CD8-positive, alpha-beta memory T cell (primary cell): Measurements from ENCODE around the gene FAM110A. TPM values are rescaled to one million over a fixed set of nuclear protein-coding genes. Genes with fewer than 3 reads are reported as not detected.

Experiments
- CTCF ChIA-PET: fragments of 350-600 bp; sonication (Branson Sonifier 250); formaldehyde crosslinking; loops from one replicate; lab custom pipeline; 2021; ENCODE audit warnings: antibody characterized with exemption; lab: Charles Lee
- POLR2A ChIA-PET: fragments of 350-600 bp; sonication (Branson Sonifier 250); formaldehyde crosslinking; loops from one replicate; lab custom pipeline; 2021; ENCODE audit warnings: antibody characterized with exemption; lab: Charles Lee
- DNase-seq, 5 donors: peaks; one replicate each; pipeline versions ENCODE4 v3.0.0 to v3.0.0-alpha.2; 2020 to 2022; ENCODE audit warnings: mixed read lengths in 1 of 5
- H3K27ac ChIP-seq: one replicate; pipeline ENCODE4 v1.7.0; 2013; ENCODE audit warnings: low read depth, mild to moderate bottlenecking, low read length, moderate library complexity
- H3K27me3 ChIP-seq: 2 replicates; pipeline ENCODE4 v1.7.0; 2013; ENCODE audit warnings: low read length, mild to moderate bottlenecking; ENCODE audit not compliant: insufficient read depth, poor library complexity, severe bottlenecking
- H3K36me3 ChIP-seq: 2 replicates; pipeline ENCODE4 v1.7.0; 2013; ENCODE audit warnings: mild to moderate bottlenecking, low read length, moderate library complexity; ENCODE audit not compliant: insufficient read depth
- H3K4me1 ChIP-seq: 2 replicates; pipeline ENCODE4 v1.7.0; 2013; ENCODE audit warnings: mild to moderate bottlenecking, low read length, moderate library complexity; ENCODE audit not compliant: insufficient read depth
- H3K4me3 ChIP-seq: 2 replicates; pipeline ENCODE4 v1.7.0; 2013; ENCODE audit warnings: mild to moderate bottlenecking, low read length
- H3K9me3 ChIP-seq: 2 replicates; pipeline ENCODE4 v1.7.0; 2013; ENCODE audit warnings: mild to moderate bottlenecking, low read length
- H3K27ac Mint-ChIP-seq, 8 donors: one replicate each; pipeline ENCODE4 v1.8.0; 2020 to 2021; ENCODE audit warnings: mixed read lengths in 8 of 8, mild to moderate bottlenecking in 6 of 8, inconsistent platforms in 3 of 8, moderate library complexity in 3 of 8
- H3K27me3 Mint-ChIP-seq, 2 donors: one replicate each; pipeline ENCODE4 v1.8.0; 2020 to 2021; ENCODE audit warnings: mixed read lengths in 2 of 2, mild to moderate bottlenecking in 1 of 2, moderate library complexity in 1 of 2
- H3K36me3 Mint-ChIP-seq, 3 donors: one replicate each; pipeline ENCODE4 v1.8.0; 2020 to 2021; ENCODE audit warnings: mixed read lengths in 3 of 3, inconsistent platforms in 1 of 3, mild to moderate bottlenecking in 1 of 3
- H3K4me1 Mint-ChIP-seq, 3 donors: one replicate each; pipeline ENCODE4 v1.8.0; 2020 to 2021; ENCODE audit warnings: mixed read lengths in 3 of 3, inconsistent platforms in 1 of 3, mild to moderate bottlenecking in 1 of 3
- H3K4me3 Mint-ChIP-seq, 7 donors: one replicate each; pipeline ENCODE4 v1.8.0; 2020 to 2021; ENCODE audit warnings: mixed read lengths in 7 of 7, mild to moderate bottlenecking in 6 of 7, moderate library complexity in 4 of 7, inconsistent platforms in 2 of 7
- H3K9me3 Mint-ChIP-seq, 5 donors: one replicate each; pipeline ENCODE4 v1.8.0; 2020 to 2022; ENCODE audit warnings: mixed read lengths in 5 of 5, mild to moderate bottlenecking in 3 of 5, moderate library complexity in 2 of 5, inconsistent platforms in 1 of 5
- polyA plus RNA-seq: library from polyadenylated mRNA; unstranded; fragments of 300-500 nt; fragmentation: Illumina TruSeq; gene quantifications from one replicate; pipeline ENCODE4 v1.2.3, GENCODE V29; 2021
- total RNA-seq, 2 experiments: library from RNA; stranded (reverse); gene quantifications; one replicate each; pipeline ENCODE4 v1.2.3, GENCODE V29; 2021

FAM110A gene
- total and polyA plus RNA-seq, 3 experiments from 2014 or later, result 13.3 to 15.0 (median 14.9) TPM

- CTCF ChIA-PET, result interaction anchor here (2.1 to 7.3 kb wide), 2 partner anchors 13 to 136 kb away, joined by 9 to 186 read pairs; no protein-coding TSS in a partner anchor
- H3K4me3 ChIP-seq, result no peak overlapping the region
Observed at GRCh38 chr20:819680-820322, 13.7 kb upstream of the FAM110A start.

DNA sequence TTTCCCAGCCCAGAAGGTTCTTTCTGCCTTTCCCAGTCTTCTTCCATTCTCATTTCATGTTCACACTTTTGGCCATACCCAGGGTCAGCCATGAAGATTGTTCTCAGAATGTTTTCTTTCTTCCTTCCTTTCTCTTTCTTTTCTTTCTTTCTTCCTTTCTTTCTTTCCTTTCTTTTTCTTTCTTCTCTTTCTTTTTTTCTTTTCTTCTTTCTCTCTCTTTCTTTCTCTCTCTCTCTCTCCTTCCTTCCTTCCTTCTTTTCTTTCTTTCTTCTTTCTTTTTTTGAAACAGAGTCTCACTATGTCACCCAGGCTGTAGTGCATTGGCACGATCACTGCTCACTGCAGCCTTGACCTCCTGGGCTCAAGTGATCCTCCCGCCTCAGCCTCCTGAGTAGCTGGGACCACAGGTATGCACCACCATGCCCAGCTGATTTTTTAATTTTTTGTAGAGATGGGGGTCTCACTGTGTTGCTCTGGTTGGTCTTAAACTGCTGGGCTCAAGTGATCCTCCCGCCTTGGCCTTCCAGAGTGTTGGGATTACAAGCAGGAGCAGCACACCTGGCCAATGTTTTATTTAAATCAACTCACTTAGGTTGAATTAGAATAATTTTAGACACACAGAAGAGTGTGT, 13.1 kb upstream of the FAM110A start:
- peak overlapping the region in 6 of 8 donors; percentile 23 to 85 (median 62) for H3K27ac Mint-ChIP-seq
- Histone ChIP-seq H3K4me1 (no peaks in the 10 kb centered on the region), H3K27me3 (no peaks in the 10 kb centered on the region), H3K4me3 (no peak overlapping the region), H3K27ac (no peak overlapping the region), H3K9me3 (no peaks in the 10 kb centered on the region), H3K36me3 (no peaks in the 10 kb centered on the region)
- CTCF ChIA-PET, result interaction anchor here (2.1 to 7.3 kb wide), 2 partner anchors 12 to 136 kb away, joined by 9 to 186 read pairs; no protein-coding TSS in a partner anchor
- H3K36me3 Mint-ChIP-seq, result no peaks in the 10 kb centered on the region
- H3K27me3 Mint-ChIP-seq, result peaks cover 4 to 5% of the 10 kb centered on the region in 2 donors
- peaks cover 0 to 6% (median 0%) of the 10 kb centered on the region in 3 donors for H3K4me1 Mint-ChIP-seq
- H3K9me3 Mint-ChIP-seq, result no peaks in the 10 kb centered on the region
- peak overlapping the region in 1 of 7 donors; percentile 73 for H3K4me3 Mint-ChIP-seq
- POLR2A ChIA-PET, result no interaction called here
- DNase-seq, result no peak

More at GRCh38 chr20:819680-820322, 13.7 kb upstream of the FAM110A start:
- DNase-seq, result no peak
- no peak overlapping the region for H3K27ac ChIP-seq
- H3K4me1 ChIP-seq, result no peaks in the 10 kb centered on the region
- POLR2A ChIA-PET, result no interaction called here
- Mint-ChIP-seq H3K27ac (peak overlapping the region in 4 of 8 donors; percentile 60 to 92 (median 80)), H3K36me3 (no peaks in the 10 kb centered on the region), H3K4me1 (peaks cover 0 to 6% (median 0%) of the 10 kb centered on the region in 3 donors), H3K27me3 (peaks cover 4 to 9% of the 10 kb centered on the region in 2 donors), H3K4me3 (peak overlapping the region in 1 of 7 donors; percentile 79), H3K9me3 (no peaks in the 10 kb centered on the region)
- no peaks in the 10 kb centered on the region for H3K27me3 ChIP-seq
- H3K36me3 ChIP-seq, result no peaks in the 10 kb centered on the region
- no peaks in the 10 kb centered on the region for H3K9me3 ChIP-seq

GRCh38 chr20:821046-821730, 12.3 kb upstream of the FAM110A start:
- H3K36me3 ChIP-seq, result no peaks in the 10 kb centered on the region
- H3K27me3 ChIP-seq, result no peaks in the 10 kb centered on the region
- no peak for DNase-seq
- ChIA-PET CTCF (interaction anchor here (1.5 to 7.3 kb wide), 2 partner anchors 135 kb away, joined by 3 to 186 read pairs; no protein-coding TSS in a partner anchor), POLR2A (no interaction called here)
- no peaks in the 10 kb centered on the region for H3K36me3 Mint-ChIP-seq
- no peaks in the 10 kb centered on the region for H3K9me3 Mint-ChIP-seq
- no peak overlapping the region for H3K4me3 Mint-ChIP-seq
- H3K4me1 Mint-ChIP-seq, result peaks cover 0 to under 1% (median 0%) of the 10 kb centered on the region in 3 donors
- no peaks in the 10 kb centered on the region for H3K9me3 ChIP-seq
- no peaks in the 10 kb centered on the region for H3K4me1 ChIP-seq
- no peak overlapping the region for H3K4me3 ChIP-seq
- no peak overlapping the region for H3K27ac Mint-ChIP-seq
- H3K27me3 Mint-ChIP-seq, result peaks cover 0 to under 1% of the 10 kb centered on the region in 2 donors
- peak overlapping the region; percentile 10 for H3K27ac ChIP-seq

GRCh38 chr20:821731-822065, 11.8 kb upstream of the FAM110A start:
- no peak for DNase-seq
- CTCF ChIA-PET, result interaction anchor here (1.5 kb wide), 1 partner anchor 135 kb away, joined by 3 read pairs; no protein-coding TSS in a partner anchor
- no peaks in the 10 kb centered on the region for H3K9me3 ChIP-seq

DNA sequence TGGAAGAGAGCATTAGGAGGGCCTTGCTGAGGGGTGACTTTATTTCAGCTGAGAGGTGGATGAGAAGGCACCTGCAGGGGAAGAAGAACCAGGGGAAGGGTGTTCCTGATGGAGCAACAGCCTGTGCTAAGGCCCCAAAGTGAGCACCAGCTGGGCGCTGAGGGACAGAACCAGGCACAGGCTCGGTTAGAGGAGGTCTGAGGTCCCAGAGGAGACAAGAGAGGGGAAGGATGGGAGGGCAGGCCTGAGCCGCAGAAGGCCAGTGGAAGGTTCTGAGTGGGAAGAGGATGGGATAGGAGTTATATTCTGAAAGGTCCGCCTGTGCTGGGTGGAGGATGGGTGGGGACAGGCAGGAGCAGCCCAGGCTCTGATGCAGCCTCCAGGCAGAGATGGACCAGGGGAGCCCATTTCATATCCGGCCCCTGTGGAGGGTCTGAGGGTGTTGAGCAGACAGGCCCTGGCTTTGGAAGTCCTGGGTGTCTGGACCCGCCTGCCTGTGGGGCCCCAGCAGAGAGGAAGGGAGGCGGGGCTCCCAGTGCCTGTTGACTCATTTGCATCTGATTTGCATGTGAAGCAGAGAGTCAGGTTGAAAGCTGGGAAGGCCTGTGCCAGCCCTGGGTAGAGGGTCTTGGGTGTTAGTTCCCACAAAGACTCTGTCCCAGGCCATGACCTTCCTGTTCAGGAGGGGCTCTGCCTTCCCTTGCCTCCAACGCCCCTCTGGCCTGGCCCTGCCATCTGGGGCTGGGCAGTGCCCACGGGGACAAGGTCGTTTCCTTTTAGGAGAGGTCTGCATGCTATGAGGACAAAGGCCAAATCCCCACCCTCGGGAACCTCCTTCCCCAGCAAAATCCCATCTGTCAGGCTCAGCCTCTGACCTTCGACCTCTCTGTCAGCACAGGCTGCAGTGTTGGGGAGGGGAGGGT, 10.6 kb upstream of the FAM110A start:
- ChIA-PET CTCF (interaction anchor here (1.5 to 2.1 kb wide), 2 partner anchors 10 to 134 kb away, joined by 3 to 6 read pairs; partner anchors contain the start of gene FAM110A), POLR2A (no interaction called here)
- Histone ChIP-seq H3K4me3 (no peak overlapping the region), H3K27me3 (no peaks in the 10 kb centered on the region), H3K4me1 (no peaks in the 10 kb centered on the region), H3K36me3 (no peaks in the 10 kb centered on the region), H3K27ac (no peak overlapping the region), H3K9me3 (no peaks in the 10 kb centered on the region)
- Mint-ChIP-seq H3K27me3 (no peaks in the 10 kb centered on the region), H3K9me3 (no peaks in the 10 kb centered on the region), H3K27ac (peak overlapping the region in 1 of 8 donors; percentile 70), H3K4me3 (no peak overlapping the region), H3K36me3 (no peaks in the 10 kb centered on the region), H3K4me1 (no peaks in the 10 kb centered on the region)
- DNase-seq, result no peak

More at GRCh38 chr20:821731-822065, 11.8 kb upstream of the FAM110A start:
- no peak overlapping the region for H3K27ac Mint-ChIP-seq
- Histone ChIP-seq H3K36me3 (no peaks in the 10 kb centered on the region), H3K4me1 (no peaks in the 10 kb centered on the region), H3K4me3 (no peak overlapping the region), H3K27ac (peak overlapping the region; percentile 10), H3K27me3 (no peaks in the 10 kb centered on the region)
- H3K36me3 Mint-ChIP-seq, result no peaks in the 10 kb centered on the region
- H3K4me3 Mint-ChIP-seq, result no peak overlapping the region
- no peaks in the 10 kb centered on the region for H3K27me3 Mint-ChIP-seq
- no peaks in the 10 kb centered on the region for H3K9me3 Mint-ChIP-seq
- H3K4me1 Mint-ChIP-seq, result no peaks in the 10 kb centered on the region
- POLR2A ChIA-PET, result no interaction called here

DNA sequence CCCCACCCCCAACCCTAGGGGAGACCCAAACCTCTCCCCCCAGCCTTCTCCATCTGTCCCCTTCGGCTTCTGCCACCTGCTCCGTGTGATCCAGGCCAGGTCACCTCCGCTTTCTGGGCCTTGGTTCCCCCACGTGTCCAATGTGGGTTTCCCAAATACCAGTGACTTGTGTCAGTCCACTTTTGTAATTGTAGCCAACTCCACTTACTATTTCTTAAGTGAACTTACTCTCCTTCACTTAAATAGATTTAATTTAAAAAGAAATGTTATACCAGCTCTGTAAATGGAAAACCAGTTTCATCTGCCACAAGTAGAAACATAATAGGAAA, 10.0 kb upstream of the FAM110A start:
- Mint-ChIP-seq H3K4me1 (no peaks in the 10 kb centered on the region), H3K36me3 (no peaks in the 10 kb centered on the region), H3K4me3 (no peak overlapping the region), H3K27me3 (no peaks in the 10 kb centered on the region), H3K27ac (no peak overlapping the region), H3K9me3 (no peaks in the 10 kb centered on the region)
- Histone ChIP-seq H3K9me3 (no peaks in the 10 kb centered on the region), H3K4me1 (no peaks in the 10 kb centered on the region), H3K4me3 (no peak overlapping the region), H3K27me3 (no peaks in the 10 kb centered on the region), H3K27ac (no peak overlapping the region), H3K36me3 (no peaks in the 10 kb centered on the region)
- no peak for DNase-seq
- ChIA-PET CTCF (interaction anchor here (2.1 kb wide), 1 partner anchor 10 kb away, joined by 6 read pairs; the partner anchor contains the start of gene FAM110A), POLR2A (no interaction called here)

DNA sequence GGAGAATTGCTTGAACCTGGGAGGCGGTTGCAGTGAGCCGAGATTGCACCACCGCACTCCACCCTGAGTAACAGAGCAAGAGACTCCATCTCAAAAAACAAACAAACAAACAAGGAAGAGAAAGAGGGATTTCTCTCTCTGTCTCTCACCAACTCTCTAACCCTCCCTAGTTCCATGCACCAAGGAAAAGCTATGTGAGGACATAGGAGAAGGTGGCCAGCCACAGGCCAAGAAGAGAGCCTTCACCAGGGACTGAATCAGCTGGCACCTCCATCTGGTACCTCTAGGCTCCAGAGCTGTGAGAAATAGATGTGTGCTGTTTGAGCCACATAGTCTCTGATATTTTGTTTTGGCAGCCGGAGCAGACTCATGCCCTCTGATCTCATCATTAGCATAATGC, 9.0 kb upstream of the FAM110A start:
- CTCF ChIA-PET, result interaction anchor here (0.8 to 2.1 kb wide), 3 partner anchors 9 to 131 kb away, joined by 3 to 6 read pairs (median 4); partner anchors contain the start of gene FAM110A
- POLR2A ChIA-PET, result no interaction called here
- Histone ChIP-seq H3K9me3 (no peaks in the 10 kb centered on the region), H3K4me3 (no peak overlapping the region), H3K4me1 (no peaks in the 10 kb centered on the region), H3K27ac (no peak overlapping the region), H3K27me3 (no peaks in the 10 kb centered on the region), H3K36me3 (no peaks in the 10 kb centered on the region)
- Mint-ChIP-seq H3K4me1 (no peaks in the 10 kb centered on the region), H3K27ac (no peak overlapping the region), H3K27me3 (no peaks in the 10 kb centered on the region), H3K9me3 (no peaks in the 10 kb centered on the region), H3K36me3 (no peaks in the 10 kb centered on the region), H3K4me3 (no peak overlapping the region)
- no peak for DNase-seq
